Activated T-cell treated with anti-CD3 and anti-CD28 coated beads, Interleukin-2, amount 50 U/mL, for 24 hours (primary cell): ENCODE data around the gene STK11.

Source experiments
- DNase-seq: peaks from one replicate; pipeline ENCODE4 v3.0.0-alpha.2; 2020
- H3K27ac Mint-ChIP-seq: 2 replicates; pipeline ENCODE4 v1.8.0; 2020; ENCODE audit warnings: mild to moderate bottlenecking, mixed read lengths
- H3K27me3 Mint-ChIP-seq: 2 replicates; pipeline ENCODE4 v1.8.0; 2020; ENCODE audit warnings: mixed read lengths
- H3K36me3 Mint-ChIP-seq: 2 replicates; pipeline ENCODE4 v1.8.0; 2020; ENCODE audit warnings: low read depth, mixed read lengths
- H3K4me1 Mint-ChIP-seq: 2 replicates; pipeline ENCODE4 v1.8.0; 2020; ENCODE audit warnings: low read depth, mixed read lengths
- H3K4me3 Mint-ChIP-seq: 2 replicates; pipeline ENCODE4 v1.8.0; 2020; ENCODE audit warnings: mild to moderate bottlenecking, moderate library complexity, mixed read lengths
- H3K9me3 Mint-ChIP-seq: 2 replicates; pipeline ENCODE4 v1.8.0; 2020; ENCODE audit warnings: mixed read lengths

Gene STK11

GRCh38 chr19:1231729-1232637, 26.4 kb downstream of the STK11 start:
- H3K4me3 Mint-ChIP-seq = no peak overlapping the region
- no peaks in the 10 kb centered on the region for H3K9me3 Mint-ChIP-seq
- H3K36me3 Mint-ChIP-seq = peaks cover 8% of the 10 kb centered on the region
- no peaks in the 10 kb centered on the region for H3K27me3 Mint-ChIP-seq
- H3K4me1 Mint-ChIP-seq = peaks cover 3% of the 10 kb centered on the region
- DNase-seq = no peak
- peak overlapping the region; percentile 61 for H3K27ac Mint-ChIP-seq

- Mint-ChIP-seq H3K9me3 (no peaks in the 10 kb centered on the region), H3K27me3 (no peaks in the 10 kb centered on the region), H3K27ac (no peak overlapping the region), H3K36me3 (peaks cover 4% of the 10 kb centered on the region), H3K4me3 (no peak overlapping the region), H3K4me1 (peaks cover 3% of the 10 kb centered on the region)
- DNase-seq = no peak
Observed at GRCh38 chr19:1232652-1233072, 27.1 kb downstream of the STK11 start.

GRCh38 chr19:1233115-1233667, 27.6 kb downstream of the STK11 start:
- Mint-ChIP-seq H3K27ac (no peak overlapping the region), H3K9me3 (no peaks in the 10 kb centered on the region), H3K4me3 (no peak overlapping the region), H3K36me3 (peaks cover 1% of the 10 kb centered on the region), H3K4me1 (peaks cover 4% of the 10 kb centered on the region), H3K27me3 (peaks cover under 1% of the 10 kb centered on the region)
- no peak for DNase-seq

- DNase-seq = no peak
- Mint-ChIP-seq H3K27ac (no peak overlapping the region), H3K4me3 (no peak overlapping the region), H3K36me3 (no peaks in the 10 kb centered on the region), H3K4me1 (peaks cover 15% of the 10 kb centered on the region), H3K27me3 (peaks cover 12% of the 10 kb centered on the region), H3K9me3 (no peaks in the 10 kb centered on the region)
Observed at GRCh38 chr19:1234051-1234954, 28.7 kb downstream of the STK11 start.

GRCh38 chr19:1234955-1235380, 29.4 kb downstream of the STK11 start:
- Mint-ChIP-seq H3K27me3 (peaks cover 14% of the 10 kb centered on the region), H3K36me3 (no peaks in the 10 kb centered on the region), H3K9me3 (no peaks in the 10 kb centered on the region), H3K27ac (no peak overlapping the region), H3K4me1 (peaks cover 21% of the 10 kb centered on the region), H3K4me3 (no peak overlapping the region)
- DNase-seq = no peak

- H3K27ac Mint-ChIP-seq = no peak overlapping the region
- H3K9me3 Mint-ChIP-seq = no peaks in the 10 kb centered on the region
- H3K36me3 Mint-ChIP-seq = no peaks in the 10 kb centered on the region
- peaks cover 26% of the 10 kb centered on the region for H3K4me1 Mint-ChIP-seq
- DNase-seq = no peak
- H3K27me3 Mint-ChIP-seq = peaks cover 14% of the 10 kb centered on the region
- H3K4me3 Mint-ChIP-seq = no peak overlapping the region
Observed at GRCh38 chr19:1235625-1236538, 30.3 kb downstream of the STK11 start.

GRCh38 chr19:1236576-1236975, 31.0 kb downstream of the STK11 start:
- Mint-ChIP-seq H3K27ac (no peak overlapping the region), H3K27me3 (peaks cover 14% of the 10 kb centered on the region), H3K4me1 (peaks cover 33% of the 10 kb centered on the region), H3K4me3 (peak overlapping the region; percentile 63), H3K36me3 (peaks cover 1% of the 10 kb centered on the region), H3K9me3 (no peaks in the 10 kb centered on the region)
- no peak for DNase-seq

GRCh38 chr19:1237027-1237659, 31.6 kb downstream of the STK11 start:
- peaks cover 4% of the 10 kb centered on the region for H3K36me3 Mint-ChIP-seq
- peaks cover 14% of the 10 kb centered on the region for H3K27me3 Mint-ChIP-seq
- no peak overlapping the region for H3K27ac Mint-ChIP-seq
- no peaks in the 10 kb centered on the region for H3K9me3 Mint-ChIP-seq
- DNase-seq = peak; percentile 54
- peaks cover 34% of the 10 kb centered on the region for H3K4me1 Mint-ChIP-seq
- peak overlapping the region; percentile 63 for H3K4me3 Mint-ChIP-seq

GRCh38 chr19:1237754-1238368, 32.3 kb downstream of the STK11 start, which contains the start of gene CBARP:
CBARP (minus strand) TSS chr19:1238005; CDS start chr19:1236100, 1,905 bp downstream.
- Mint-ChIP-seq H3K27ac (peak within 1 kb of the TSS; percentile 85), H3K9me3 (no peaks in the 10 kb centered on the region), H3K4me1 (peaks cover 37% of the 10 kb centered on the region), H3K4me3 (peak within 1 kb of the TSS; percentile 74), H3K36me3 (peaks cover 11% of the 10 kb centered on the region), H3K27me3 (peaks cover 14% of the 10 kb centered on the region)
- DNase-seq = peak; percentile 72

GRCh38 chr19:1238369-1239303, 33.1 kb downstream of the STK11 start:
- peak; percentile 56 for DNase-seq
- Mint-ChIP-seq H3K4me3 (peak overlapping the region; percentile 74), H3K27me3 (peaks cover 14% of the 10 kb centered on the region), H3K9me3 (no peaks in the 10 kb centered on the region), H3K4me1 (peaks cover 45% of the 10 kb centered on the region), H3K27ac (peak overlapping the region; percentile 85), H3K36me3 (peaks cover 19% of the 10 kb centered on the region)

GRCh38 chr19:1239420-1239795, 33.8 kb downstream of the STK11 start:
- H3K27me3 Mint-ChIP-seq = peaks cover 14% of the 10 kb centered on the region
- peaks cover 49% of the 10 kb centered on the region for H3K4me1 Mint-ChIP-seq
- peak overlapping the region; percentile 44 for H3K4me3 Mint-ChIP-seq
- peak overlapping the region; percentile 33 for H3K27ac Mint-ChIP-seq
- peaks cover 23% of the 10 kb centered on the region for H3K36me3 Mint-ChIP-seq
- no peak for DNase-seq
- H3K9me3 Mint-ChIP-seq = no peaks in the 10 kb centered on the region
